HepG2 (cell line): Measurements from ENCODE around the gene FUT8. TPM values are rescaled to one million over a fixed set of nuclear protein-coding genes. Genes with fewer than 3 reads are reported as not detected.

Experiments
- ATAC-seq: fragments of 200-7000 bp; cut with Tn5 transposase; 3 replicates; pipeline ENCODE4 v1.9.1; 2020; ENCODE audit warnings: mild to moderate bottlenecking, moderate library complexity
- BruUV-seq: library from RNA; stranded (reverse); fragments of 400-500 nt; replicated peaks from 2 replicates; lab custom pipeline; 2021; lab: Mats Ljungman, UMichigan
- CTCF ChIA-PET: fragments of 300-600 bp; formaldehyde crosslinking; extraction: SDS; loops from one replicate; lab custom pipeline; 2021; ENCODE audit warnings: low total read pairs, inconsistent platforms, low intra/inter-chr PET ratio; lab: Yijun Ruan, JAX
- POLR2A ChIA-PET: fragments of 350-600 bp; sonication (Branson Sonifier 250); formaldehyde crosslinking; loops from one replicate; lab custom pipeline; 2020; ENCODE audit warnings: antibody characterized with exemption, inconsistent platforms; lab: Yijun Ruan, JAX
- DNase-seq: peaks from one replicate; pipeline ENCODE4 v3.0.0-alpha.2; 2015; ENCODE audit warnings: low spot score
- FAIRE-seq: peaks from 3 replicates; lab custom pipeline; 2011; peaks lifted over from hg19 to GRCh38; lab: Jason Lieb, UNC
- H2AFZ ChIP-seq: one replicate; pipeline ENCODE4 v1.6.1; 2011; ENCODE audit warnings: low read length, inconsistent platforms
- H3K27ac ChIP-seq: fragments of 300-600 bp; 3 replicates; pipeline ENCODE4 v1.8.0; 2011; ENCODE audit warnings: mixed run types, mild to moderate bottlenecking, mixed read lengths, low read length, inconsistent platforms; ENCODE audit not compliant: insufficient read depth; ENCODE audit errors: extremely low read length
- H3K27me3 ChIP-seq, 2 experiments: fragments of 200-600 bp in 1 of 2; 2 replicates in 1 of 2; 3 replicates in 1 of 2; pipeline versions ENCODE4 v1.6.0 to v1.8.0; 2011; ENCODE audit warnings: low read length in 2 of 2, mild to moderate bottlenecking in 2 of 2, moderate library complexity in 2 of 2, inconsistent platforms in 1 of 2; ENCODE audit not compliant: insufficient read depth in 2 of 2, control insufficient read depth in 1 of 2
- H3K36me3 ChIP-seq, 2 experiments: fragments of 200-600 bp in 1 of 2; replicated peaks in 1 of 2; 2 replicates in 1 of 2; 3 replicates in 1 of 2; pipeline versions ENCODE4 v1.5.1 to v1.8.0; 2011; ENCODE audit warnings: low read length in 2 of 2, inconsistent platforms in 1 of 2; ENCODE audit not compliant: insufficient read depth in 2 of 2, control insufficient read depth in 1 of 2
- H3K4me1 ChIP-seq: 2 replicates; pipeline ENCODE4 v1.5.1; 2012; ENCODE audit warnings: low read length, inconsistent platforms; ENCODE audit not compliant: insufficient read depth
- H3K4me2 ChIP-seq: 2 replicates; pipeline ENCODE4 v1.6.0; 2011; ENCODE audit warnings: low read depth, low read length, inconsistent platforms
- H3K4me3 ChIP-seq, 3 experiments: fragments of 200-600 bp in 1 of 3; sonication (generic), shearing (Covaris generic) in 1 of 3; replicated peaks in 1 of 3; 2 replicates each; pipeline ENCODE4 v1.5.1; 2011 to 2016; ENCODE audit warnings: low read length in 3 of 3, inconsistent platforms in 2 of 3, low read depth in 2 of 3, mild to moderate bottlenecking in 2 of 3, control low read depth in 1 of 3, mixed read lengths in 1 of 3; ENCODE audit not compliant: insufficient read depth in 1 of 3
- H3K79me2 ChIP-seq: one replicate; pipeline ENCODE4 v1.6.1; 2011; ENCODE audit warnings: low read length, inconsistent platforms; ENCODE audit not compliant: insufficient read depth
- H3K9ac ChIP-seq: 2 replicates; pipeline ENCODE4 v1.6.0; 2011; ENCODE audit warnings: mild to moderate bottlenecking, low read depth, low read length, inconsistent platforms; ENCODE audit not compliant: insufficient read depth
- H3K9me3 ChIP-seq: 2 replicates; pipeline ENCODE4 v1.5.1; 2012; ENCODE audit warnings: mild to moderate bottlenecking, low read length
- H4K20me1 ChIP-seq: 2 replicates; pipeline ENCODE4 v1.6.0; 2011; ENCODE audit warnings: inconsistent platforms, mild to moderate bottlenecking, low read length, moderate library complexity; ENCODE audit not compliant: insufficient read depth
- ATF1 ChIP-seq: IDR thresholded peaks from 2 replicates; pipeline ENCODE4 v1.6.1; 2016; ENCODE audit warnings: mild to moderate bottlenecking, control low read depth
- CREBL2 ChIP-seq: sonication (generic); formaldehyde crosslinking; IDR thresholded peaks from 2 replicates; pipeline ENCODE4 v1.8.1; 2023; ENCODE audit warnings: missing genetic modification reagents, mild to moderate bottlenecking, borderline replicate concordance
- MLLT10 ChIP-seq: sonication (generic); formaldehyde crosslinking; IDR thresholded peaks from 2 replicates; pipeline ENCODE4 v1.4.0; 2020; ENCODE audit warnings: missing genetic modification reagents
- TBP ChIP-seq: sonication (generic); formaldehyde crosslinking; IDR thresholded peaks from 2 replicates; pipeline ENCODE4 v1.5.0; 2020; ENCODE audit warnings: missing genetic modification reagents
- ZBTB37 ChIP-seq: sonication (generic); formaldehyde crosslinking; IDR thresholded peaks from 2 replicates; pipeline ENCODE4 v1.4.0; 2020; ENCODE audit warnings: mild to moderate bottlenecking, missing genetic modification reagents
- ZBTB49 ChIP-seq: sonication (generic); formaldehyde crosslinking; IDR thresholded peaks from 2 replicates; pipeline ENCODE4 v1.4.0; 2020; ENCODE audit warnings: missing genetic modification reagents, borderline replicate concordance
- ZNF260 ChIP-seq: sonication (generic); formaldehyde crosslinking; IDR thresholded peaks from 2 replicates; pipeline ENCODE4 v1.4.0; 2020; ENCODE audit warnings: missing genetic modification reagents, low read depth, mild to moderate bottlenecking, borderline replicate concordance
- ZNF317 ChIP-seq: sonication (generic); formaldehyde crosslinking; IDR thresholded peaks from 2 replicates; pipeline ENCODE4 v1.5.0; 2020; ENCODE audit warnings: mild to moderate bottlenecking, missing genetic modification reagents
- ZNF362 ChIP-seq: sonication (generic); formaldehyde crosslinking; IDR thresholded peaks from 2 replicates; pipeline ENCODE4 v1.4.0; 2020; ENCODE audit warnings: missing genetic modification reagents, mild to moderate bottlenecking, borderline replicate concordance
- ZNF567 ChIP-seq: sonication (generic); formaldehyde crosslinking; IDR thresholded peaks from 2 replicates; pipeline ENCODE4 v1.8.1; 2023; ENCODE audit warnings: mild to moderate bottlenecking, missing genetic modification reagents, borderline replicate concordance
- ZNF737 ChIP-seq: sonication (generic); formaldehyde crosslinking; IDR thresholded peaks from 2 replicates; pipeline ENCODE4 v1.5.0; 2020; ENCODE audit warnings: missing genetic modification reagents, mild to moderate bottlenecking, borderline replicate concordance
- WGBS: methylation state at CpG from one replicate; pipeline ENCODE4 v1.1.6; 2017; ENCODE audit warnings: low lambda C conversion rate; 5-methylcytosine and 5-hydroxymethylcytosine counted together
- in situ Hi-C: cut with HindIII; loops from 2 replicates; pipeline ENCODE4 v1.10.0; 2017; ENCODE audit warnings: low pct_unique_long_range_greater_than_20kb; ENCODE audit not compliant: extremely low pct_ligation_motif_present
- intact Hi-C: fragments of 100-400 bp; cut with micrococcal nuclease; formaldehyde crosslinking; loops from one replicate; pipeline ENCODE4 v1.10.0; 2022; ENCODE audit not compliant: unreplicated experiment
- polyA plus RNA-seq, 8 experiments: library from polyadenylated mRNA; depleted of rRNA in 3 of 8; stranded (reverse) in 7 of 8; unstranded in 1 of 8; fragments of >200 nt; fragmentation: Illumina TruSeq in 4 of 8; extraction: Trizol in 4 of 8; gene quantifications; 2 replicates each; pipeline versions ENCODE4 v1.2.1 to v1.2.3, GENCODE V29; 2011 to 2016; ENCODE audit warnings: low read depth in 4 of 8, missing spikeins in 1 of 8, mixed read lengths in 1 of 8; ENCODE audit not compliant: insufficient read depth in 1 of 8
- total RNA-seq, 5 experiments: library from RNA; depleted of rRNA; stranded (reverse); fragments of >200 nt; fragmentation: Illumina TruSeq; extraction: Trizol; gene quantifications; 2 replicates each; pipeline ENCODE4 v1.2.3, GENCODE V29; 2016; ENCODE audit warnings: low read depth in 1 of 5

Gene FUT8
- total and polyA plus RNA-seq, 2 of the 13 experiments (the other 11 are each of a cell fraction or from before 2014, with no cell fraction given), result 9.3 to 17.5 TPM

- H3K4me3 ChIP-seq, result no peak overlapping the region
- H3K9ac ChIP-seq, result no peak overlapping the region
- WGBS, result 77% methylated on average over 3 of the region's 3 CpGs
- POLR2A ChIA-PET, result no interaction called here
- no TSS peak for BruUV-seq
- no peaks in the 10 kb centered on the region for H3K9me3 ChIP-seq
- TF ChIP-seq ZNF362 (CRISPR knock-in tag) (no peak), MLLT10 (no peak), ZNF317 (no peak), ZBTB37 (CRISPR knock-in tag) (no peak), CREBL2 (CRISPR knock-in tag) (no peak), ZNF260 (CRISPR knock-in tag) (no peak), ZNF737 (CRISPR knock-in tag) (no peak), ZNF567 (CRISPR knock-in tag) (no peak), ATF1 (no peak), ZBTB49 (CRISPR knock-in tag) (no peak), TBP (CRISPR knock-in tag) (no peak)
- TF ChIP-seq, all 625 proteins: peak for 0
- H3K4me1 ChIP-seq, result peaks cover 7% of the 10 kb centered on the region; the same call in 1 of the 2 replicates
- in situ Hi-C loops (no loop called here), intact Hi-C loops (no loop called here)
- no peaks in the 10 kb centered on the region for H3K36me3 ChIP-seq
- H3K27me3 ChIP-seq, result no peaks in the 10 kb centered on the region
- H3K4me2 ChIP-seq, result no peak overlapping the region
- H4K20me1 ChIP-seq, result no peaks in the 10 kb centered on the region
- no peak overlapping the region for H2AFZ ChIP-seq
- no peak for ATAC-seq
- CTCF ChIA-PET, result no interaction called here
- no peaks in the 10 kb centered on the region for H3K79me2 ChIP-seq
- H3K27ac ChIP-seq, result no peak overlapping the region
- no peak for DNase-seq
- no peak for FAIRE-seq
These were observed 316.1 kb downstream of the FUT8 start for GRCh38 chr14:65728604-65729003.
